HG02623 (cell line): ENCODE data around the gene DHRS4.
"Not testable (repeated sequence)": the region's sequence is repeated elsewhere in the genome, so short reads cannot be mapped to it uniquely, and the experiment has no call there.

ENCODE experiments used
- ATAC-seq: cut with Tn5 transposase; IDR thresholded peaks from one replicate; pipeline ENCODE4 v1.9.1; 2021; ENCODE audit warnings: moderate library complexity; ENCODE audit not compliant: unreplicated experiment

The DHRS4 gene

DNA sequence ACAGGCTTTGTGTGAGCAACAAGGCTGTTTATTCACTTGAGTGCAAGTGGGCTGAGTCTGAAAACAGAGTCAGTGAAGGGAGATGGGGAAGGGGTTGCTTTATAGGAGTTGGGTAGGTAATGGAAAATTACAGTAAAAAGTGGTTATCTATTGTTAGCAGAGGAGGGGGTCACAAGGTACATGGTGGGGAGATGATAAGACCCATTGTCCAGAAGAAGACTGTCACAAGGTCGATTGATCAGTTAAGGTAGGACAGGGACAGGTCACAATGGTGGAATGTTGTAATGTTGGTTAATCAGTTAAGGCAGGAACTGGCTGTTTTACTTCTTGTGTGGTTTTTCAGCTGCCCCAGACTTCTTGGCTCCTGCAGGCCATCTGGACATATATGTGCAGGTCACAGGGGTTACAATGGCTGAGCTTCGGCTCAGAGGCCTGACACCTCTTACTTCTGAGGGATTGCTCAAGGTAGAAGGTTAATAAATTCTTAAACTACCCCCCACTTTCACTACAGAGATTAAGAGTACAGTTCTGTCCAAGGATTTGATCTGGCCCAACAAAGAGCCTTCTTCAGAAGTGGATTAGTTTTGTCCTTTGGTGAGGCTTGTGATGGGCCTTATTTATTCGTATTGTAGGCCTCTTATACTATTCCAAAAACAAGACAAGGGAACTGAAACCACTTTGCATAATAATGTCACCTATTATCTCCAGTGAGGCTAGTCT lies 13.8 kb upstream of the DHRS4 start:
- ATAC-seq = no peak

DNA sequence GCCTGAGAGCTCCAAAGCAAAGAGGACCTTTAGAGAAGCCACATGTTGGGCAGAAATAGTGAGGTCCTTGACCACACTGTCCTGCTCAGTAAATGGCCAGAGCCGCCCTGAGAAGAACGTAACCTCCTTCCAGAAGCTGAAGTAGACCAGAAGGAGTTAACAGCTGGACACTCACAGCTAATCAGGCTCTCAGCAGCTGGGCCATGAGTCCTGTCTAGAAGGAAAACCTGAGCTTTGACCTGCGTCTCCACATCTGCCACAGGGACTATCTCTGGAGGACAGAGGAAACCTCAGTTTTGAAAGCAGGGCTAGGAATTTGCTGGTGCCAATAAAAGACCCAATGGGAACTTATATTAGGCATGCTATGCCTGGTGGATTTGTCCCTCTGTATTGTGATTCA lies 12.3 kb upstream of the DHRS4 start:
- no peak for ATAC-seq

DNA sequence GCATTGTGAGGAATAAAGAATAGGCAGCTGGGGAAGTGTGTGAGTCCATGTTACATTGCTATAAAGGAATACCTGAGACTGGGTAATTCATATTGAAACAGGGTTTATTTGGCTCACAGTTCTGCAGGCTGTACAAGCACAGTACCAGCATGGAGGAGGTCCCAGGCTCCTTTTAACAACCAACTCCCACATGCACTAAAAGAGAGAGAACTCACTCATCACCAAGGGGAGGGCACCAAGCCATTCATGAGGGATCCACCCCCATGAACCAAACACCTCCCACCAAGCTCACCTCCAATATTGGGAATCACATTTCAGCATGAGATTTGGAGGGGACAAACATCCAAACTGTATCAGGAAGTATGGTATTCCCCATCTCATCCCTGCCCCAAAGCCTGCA lies 11.9 kb upstream of the DHRS4 start:
- ATAC-seq = no peak

DNA sequence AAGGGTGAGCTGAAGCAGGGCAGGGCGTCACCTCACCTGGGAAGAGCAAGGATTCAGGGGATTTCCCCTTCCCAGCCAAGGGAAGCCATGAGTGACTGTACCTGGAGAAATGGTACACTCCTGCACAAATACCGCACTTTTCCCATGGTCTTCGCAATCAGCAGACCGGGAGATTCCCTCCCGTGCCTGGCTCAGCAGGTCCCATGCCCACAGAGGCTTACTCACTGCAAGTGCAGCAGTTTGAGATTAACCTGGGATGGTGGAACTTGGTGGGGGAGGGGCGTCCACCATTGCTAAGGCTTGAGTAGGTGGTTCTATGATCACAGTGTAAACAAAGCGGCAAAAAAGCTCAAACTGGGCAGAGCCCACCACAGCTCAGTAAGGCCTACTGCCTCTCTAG lies 11.0 kb upstream of the DHRS4 start:
- no peak for ATAC-seq

DNA sequence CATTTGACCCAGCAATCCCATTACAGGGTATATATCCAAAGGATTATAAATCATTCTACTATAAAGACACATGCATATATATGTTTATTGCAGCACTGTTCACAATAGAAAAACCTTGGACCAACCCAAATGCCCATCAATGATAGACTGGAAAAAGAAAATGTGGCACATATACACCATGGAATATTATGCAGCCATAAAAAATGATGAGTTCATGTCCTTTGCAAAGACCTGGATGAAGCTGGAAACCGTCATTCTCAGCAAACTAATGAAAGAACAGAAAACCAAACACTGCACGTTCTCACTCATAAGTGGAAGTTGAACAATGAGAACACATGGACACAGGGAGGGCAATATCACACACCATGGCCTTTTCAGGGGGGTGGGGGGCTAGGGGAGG lies 4.5 kb upstream of the DHRS4 start:
- ATAC-seq = not testable (repeated sequence)

DNA sequence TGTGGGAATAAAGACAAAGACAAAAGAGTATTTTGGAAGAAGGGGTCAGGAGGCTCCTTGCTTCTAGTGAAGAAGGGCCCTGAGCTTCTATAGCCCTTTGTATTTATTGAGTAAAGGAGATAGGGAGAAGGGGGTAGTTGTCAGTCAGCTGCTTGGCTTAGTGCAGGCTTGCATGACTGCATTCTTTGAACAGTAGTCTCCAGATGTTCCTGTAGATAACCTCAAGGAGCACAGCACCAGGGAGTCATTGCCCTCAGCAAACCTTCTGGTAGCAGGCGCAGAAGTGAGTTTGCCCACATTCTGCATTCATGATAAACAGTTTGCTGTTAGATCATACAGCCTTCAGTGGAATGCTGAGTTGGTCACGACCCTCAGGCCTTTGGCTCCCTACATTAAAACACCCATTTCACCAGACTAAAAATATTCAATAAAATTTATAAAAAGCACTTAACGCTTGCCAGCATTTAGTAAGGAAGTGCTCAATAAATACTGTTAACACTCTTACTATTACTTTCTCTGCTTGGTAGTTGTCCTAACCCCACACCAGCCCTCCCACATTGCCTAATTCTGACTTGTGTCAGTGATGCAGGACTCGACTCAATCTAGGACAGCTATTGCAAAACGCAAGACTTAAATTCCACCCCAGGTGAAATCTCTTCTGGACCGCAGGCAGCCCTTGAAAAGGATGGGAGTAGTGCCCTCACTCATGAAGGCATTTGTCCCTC lies 3.0 kb upstream of the DHRS4 start:
- no peak for ATAC-seq

DNA sequence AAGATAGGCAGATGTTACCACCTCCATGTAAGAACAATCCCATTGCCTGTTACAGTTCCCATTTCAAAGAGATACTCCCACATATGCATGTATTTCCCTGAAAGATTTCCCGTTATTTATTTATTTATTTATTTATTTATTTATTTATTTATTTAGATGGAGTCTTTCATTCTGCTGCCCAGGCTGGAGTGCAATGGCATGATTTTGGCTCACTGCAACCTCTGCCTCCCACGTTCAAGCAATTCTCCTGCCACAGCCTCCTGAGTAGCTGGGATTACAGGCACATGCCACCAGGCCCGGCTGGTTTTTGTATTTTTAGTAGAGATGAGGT lies 2.5 kb upstream of the DHRS4 start:
- not testable (repeated sequence) for ATAC-seq

DNA sequence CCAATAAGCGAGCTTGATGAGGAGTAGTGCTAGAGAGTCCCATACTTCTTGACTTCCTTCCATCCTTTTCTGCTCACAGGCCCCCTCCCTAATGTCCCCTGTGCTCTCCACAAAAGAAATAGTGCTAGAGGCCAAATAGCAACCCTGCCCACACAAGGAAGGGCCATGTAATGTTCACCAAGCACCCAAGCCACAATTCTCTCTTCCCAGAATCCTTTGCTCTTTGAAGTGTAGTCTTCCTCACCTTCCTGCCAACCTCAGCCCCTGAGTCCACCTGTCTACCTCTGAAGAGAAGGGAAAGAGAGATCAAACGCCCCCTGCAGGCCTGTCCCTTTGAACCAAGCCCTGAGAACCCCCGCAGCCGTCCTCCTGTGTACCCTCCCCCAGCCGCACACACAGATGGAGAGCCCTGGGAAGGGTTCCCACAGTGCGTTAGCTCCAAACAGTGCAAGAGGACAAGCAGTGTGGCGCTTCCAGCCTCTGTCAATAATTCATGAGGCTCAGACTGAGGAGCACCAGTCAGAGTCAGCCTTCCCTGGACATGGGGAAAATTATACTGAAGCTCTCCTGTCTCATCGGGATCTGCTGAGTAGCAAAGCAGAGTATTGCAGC lies 1.9 kb upstream of the DHRS4 start:
- no peak for ATAC-seq

DNA sequence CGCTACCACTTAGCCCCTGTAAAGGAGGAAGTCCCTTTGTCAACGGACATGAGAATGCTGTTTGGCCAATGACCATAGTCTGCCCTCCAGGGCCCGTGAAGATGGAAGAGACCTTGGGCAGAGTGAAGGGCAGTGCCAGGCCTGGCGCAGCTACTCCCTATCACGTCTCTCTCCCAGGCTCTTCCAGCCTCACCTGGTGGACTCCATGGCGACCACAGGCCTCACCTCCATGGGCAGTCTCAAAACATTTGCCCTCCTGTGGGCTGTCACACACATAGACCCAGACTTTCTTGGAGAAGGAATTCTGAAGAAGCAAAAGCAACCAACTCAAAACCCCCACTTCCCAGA lies 480 bp upstream of the DHRS4 start:
- ATAC-seq = not testable (repeated sequence)

DNA sequence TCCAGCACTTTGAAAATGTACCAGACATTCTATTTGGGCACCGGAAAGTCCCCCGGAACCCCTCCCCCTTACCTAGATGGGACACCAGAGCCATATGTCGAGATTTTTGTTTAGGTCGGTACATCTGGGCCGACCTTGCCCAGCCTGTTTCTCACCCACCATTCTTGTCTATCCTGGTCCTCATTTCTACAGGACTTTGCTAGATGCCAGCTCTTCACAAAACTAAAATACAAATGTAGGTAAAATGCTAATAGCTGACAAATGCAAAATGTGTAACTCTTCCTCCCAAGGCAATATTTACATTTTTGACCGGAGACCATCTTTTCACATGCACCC lies 677 bp downstream of the DHRS4 start:
- peak; percentile 13 for ATAC-seq

DNA sequence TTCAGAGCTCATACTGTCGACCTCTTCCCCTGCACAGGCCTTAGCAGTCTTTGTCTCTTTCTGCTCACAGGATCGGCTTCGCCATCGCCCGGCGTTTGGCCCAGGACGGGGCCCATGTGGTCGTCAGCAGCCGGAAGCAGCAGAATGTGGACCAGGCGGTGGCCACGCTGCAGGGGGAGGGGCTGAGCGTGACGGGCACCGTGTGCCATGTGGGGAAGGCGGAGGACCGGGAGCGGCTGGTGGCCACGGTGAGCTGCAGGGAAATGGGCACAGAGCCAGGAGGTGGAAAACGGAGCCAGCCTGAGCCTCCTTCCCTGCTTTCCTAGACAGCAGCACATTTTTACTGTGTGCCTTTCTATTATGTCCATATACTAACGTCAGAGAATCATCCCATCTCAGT lies 1.4 kb downstream of the DHRS4 start:
- not testable (repeated sequence) for ATAC-seq

DNA sequence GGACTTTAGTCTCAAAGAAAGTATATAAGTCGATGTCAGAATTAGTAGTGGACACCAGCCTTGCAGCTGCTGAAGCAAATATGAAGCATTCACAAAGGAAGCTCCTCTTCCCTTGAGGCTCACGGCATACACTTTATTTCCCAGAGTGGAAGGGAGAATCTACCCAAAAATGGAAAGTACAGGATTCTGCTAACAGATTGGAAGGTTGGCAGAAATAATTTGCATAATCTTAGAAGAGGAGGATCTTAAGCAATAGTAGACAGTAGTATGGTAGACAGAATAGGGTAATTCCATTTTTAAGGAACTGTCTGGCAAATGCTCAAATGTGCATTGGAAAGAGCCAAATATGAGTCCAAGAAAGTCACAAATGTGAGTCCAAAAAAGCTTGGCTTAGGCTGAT lies 2.2 kb downstream of the DHRS4 start:
- not testable (repeated sequence) for ATAC-seq

DNA sequence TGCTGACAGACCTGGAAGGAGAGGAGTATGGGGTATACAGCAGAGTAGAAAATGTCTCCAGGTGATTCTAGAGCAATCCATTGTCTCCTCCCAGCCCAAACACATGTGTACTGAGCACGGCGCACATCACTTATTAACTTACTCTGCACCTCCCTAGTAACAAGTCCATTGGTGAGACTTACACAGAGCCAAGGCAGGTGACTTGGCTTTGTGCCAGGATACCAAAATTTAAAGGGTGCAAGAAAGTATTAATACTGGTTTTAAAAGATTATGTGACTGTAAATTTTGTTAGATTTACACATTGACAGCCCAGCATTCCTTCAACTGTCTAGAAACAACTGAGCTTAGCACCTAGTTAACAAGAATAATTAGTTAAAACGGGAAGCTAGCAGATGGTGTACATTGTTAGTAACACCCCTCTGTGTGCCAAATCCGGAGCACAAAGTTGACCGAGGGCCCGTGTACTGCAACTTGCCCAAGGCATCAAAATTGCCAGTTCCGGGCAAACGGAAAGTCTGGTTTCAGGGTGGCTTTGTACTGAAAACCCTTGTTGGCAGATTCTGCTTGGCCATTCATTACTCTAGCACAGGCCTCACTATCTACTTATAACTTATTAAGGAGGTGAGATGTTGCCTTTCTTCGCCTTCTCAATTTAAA lies 4.5 kb downstream of the DHRS4 start:
- not testable (repeated sequence) for ATAC-seq

DNA sequence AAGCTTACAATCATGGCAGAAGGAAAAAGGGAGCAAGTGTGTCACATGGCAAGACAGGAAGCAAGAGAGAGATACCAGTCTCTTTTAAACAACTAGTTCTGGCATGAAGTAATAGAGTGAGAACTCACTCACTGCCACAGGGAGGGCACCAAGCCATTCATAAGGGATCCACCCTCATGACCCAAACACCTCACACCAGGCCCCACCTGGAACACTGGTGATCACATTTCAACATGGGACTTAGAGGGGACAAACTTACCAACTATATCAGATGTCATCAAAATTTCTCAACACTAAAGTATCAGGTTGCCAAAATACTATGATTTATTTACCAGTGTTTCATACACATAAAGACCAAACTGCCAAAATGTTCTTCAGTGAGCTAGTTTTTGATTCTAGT lies 7.3 kb downstream of the DHRS4 start:
- not testable (repeated sequence) for ATAC-seq

DNA sequence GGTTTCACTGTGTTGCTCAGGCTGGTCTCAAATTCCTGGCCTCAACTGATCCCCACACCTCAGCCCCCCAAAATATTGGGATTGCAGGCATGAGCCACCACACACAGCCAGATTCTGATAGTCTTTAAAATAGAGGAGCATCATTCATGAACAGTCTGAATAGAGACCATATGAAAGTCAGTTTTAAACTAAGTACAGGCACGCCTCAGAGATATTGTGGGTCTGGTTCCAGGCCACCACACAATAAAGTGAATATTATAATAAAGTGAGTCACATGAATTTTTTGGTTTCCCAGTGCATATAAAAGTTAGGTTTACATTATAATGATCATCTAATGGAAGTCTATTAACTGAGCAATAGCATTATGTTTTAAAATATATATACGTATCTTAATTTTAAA lies 8.1 kb downstream of the DHRS4 start:
- not testable (repeated sequence) for ATAC-seq

DNA sequence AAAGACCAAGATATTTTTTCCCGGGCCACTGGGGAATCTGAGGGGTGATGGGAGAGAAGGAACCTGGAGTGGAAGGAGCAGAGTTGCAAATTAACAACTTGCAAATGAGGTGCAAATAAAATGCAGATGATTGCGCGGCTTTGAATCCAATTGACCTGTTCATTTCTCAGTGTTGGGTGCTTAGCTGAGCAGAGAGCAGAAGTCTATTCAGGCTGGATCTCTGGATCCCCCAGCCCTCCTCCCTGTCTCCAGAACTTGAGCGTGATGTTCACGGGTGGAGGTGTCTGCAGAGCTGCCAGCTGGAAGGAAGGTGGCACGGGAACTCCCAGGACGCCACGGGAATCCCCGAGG lies 15.5 kb downstream of the DHRS4 start:
- ATAC-seq = not testable (repeated sequence)

DNA sequence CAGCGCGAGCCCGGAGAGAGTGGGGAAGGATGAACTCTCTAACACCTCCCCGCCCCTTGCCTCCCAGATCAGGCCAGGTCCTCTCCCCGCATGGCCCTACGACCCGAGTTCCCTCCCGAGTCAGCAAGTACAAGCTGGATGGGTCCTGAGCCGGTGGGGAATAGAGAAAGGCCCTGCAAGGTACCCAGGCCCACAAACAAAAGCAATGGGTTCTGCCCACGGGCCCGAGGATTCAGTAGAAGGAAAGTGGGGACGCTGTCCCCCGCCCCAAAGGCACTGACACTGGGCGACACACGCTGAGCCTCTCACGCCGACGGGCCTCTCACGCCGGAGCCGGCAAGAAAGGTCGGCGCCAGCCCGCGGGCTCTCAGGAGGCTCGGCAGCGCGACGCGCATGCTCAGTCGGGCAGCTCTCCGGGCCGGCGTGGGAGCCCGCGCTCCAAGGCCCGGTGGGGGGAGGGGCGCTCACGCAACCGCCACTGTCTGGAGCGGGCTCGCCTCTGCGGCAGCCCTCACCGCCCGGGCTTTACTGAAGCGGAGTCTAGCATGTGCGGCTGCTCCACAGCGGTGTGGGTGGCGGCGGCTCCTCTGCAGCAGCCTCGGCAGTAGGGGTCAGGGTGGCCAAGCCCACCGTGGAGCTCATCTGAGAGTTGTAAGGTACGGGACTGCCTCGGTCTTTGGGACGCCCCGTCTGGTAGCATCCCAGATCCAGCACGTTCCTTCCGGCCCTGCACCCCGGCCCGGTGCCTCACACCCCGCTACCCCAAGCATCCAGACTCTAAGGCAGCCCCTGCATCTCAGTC lies 16.1 kb downstream of the DHRS4 start:
- ATAC-seq = peak; percentile 54

DNA sequence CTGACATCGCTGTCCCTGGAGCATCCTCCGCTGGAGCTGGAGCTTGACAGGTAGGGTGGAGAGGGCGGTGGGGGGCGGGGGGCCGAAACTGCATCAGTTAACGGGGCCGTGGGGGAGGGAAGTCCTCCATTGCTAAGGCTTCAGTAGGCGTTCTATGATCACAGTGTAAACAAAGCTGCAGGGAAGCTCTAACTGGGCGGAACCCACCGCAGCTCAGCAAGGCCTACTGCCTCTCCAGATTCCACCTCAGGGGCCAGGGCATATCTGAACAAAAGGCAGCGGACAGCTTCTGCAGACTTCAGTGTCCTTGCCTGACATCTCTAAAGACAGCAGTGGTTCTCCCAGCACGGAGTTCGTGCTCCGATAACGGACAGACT lies 16.7 kb downstream of the DHRS4 start:
- ATAC-seq = not testable (repeated sequence)

DNA sequence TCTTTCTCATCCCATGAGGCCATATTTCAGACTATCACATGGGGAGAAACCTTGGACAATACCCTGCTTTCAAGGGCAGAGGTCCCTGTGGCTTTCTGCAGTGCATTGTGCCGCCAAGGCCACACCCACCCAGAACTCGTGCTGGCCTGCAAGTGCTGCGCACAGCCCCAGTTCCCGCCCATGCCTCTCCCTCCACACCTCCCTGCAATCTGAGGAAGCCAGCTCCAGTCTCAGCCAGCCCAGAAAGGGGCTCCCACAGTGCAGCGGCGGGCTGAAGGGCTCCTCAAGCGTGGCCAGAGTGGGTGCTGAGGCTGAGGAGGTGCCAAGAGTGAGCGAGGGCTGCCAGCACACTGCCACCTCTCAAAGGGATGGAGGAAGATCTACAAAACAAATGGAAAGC lies 19.6 kb downstream of the DHRS4 start:
- not testable (repeated sequence) for ATAC-seq

DNA sequence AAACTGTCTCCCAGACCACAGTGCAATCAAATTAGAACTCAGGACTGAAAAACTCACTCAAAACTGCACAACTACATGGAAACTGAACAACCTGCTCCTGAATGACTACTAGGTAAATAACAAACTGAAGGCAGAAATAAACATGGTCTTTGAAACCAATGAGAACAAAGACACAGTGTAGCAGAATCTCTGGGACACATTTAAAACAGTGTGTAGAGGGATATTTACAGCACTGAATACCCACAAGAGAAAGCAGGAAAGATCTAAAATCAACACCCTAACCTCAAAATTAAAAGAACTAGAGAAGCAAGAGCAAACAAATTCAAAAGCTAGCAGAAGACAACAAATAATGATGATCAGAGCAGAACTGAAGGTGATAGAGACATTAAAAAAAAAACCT lies 20.5 kb downstream of the DHRS4 start:
- not testable (repeated sequence) for ATAC-seq

DNA sequence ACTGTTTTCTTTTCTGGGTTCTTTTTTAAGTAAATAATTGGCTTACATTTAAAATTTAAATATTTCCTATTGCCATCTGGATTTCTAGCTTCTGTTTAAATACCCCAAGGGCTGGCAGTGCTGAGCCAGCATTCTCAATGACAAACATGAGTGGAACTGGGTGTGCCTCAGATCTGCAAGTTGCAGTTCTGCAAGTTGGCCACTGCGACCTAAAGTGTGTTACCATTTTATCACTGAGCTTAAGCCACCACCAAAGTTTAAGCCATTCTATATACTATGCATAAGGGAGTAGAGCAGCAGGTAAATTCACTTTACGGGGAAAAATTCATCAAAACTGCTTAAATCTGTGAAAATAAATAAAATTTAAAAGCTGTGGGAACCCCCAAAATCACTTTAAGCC lies 23.6 kb downstream of the DHRS4 start:
- ATAC-seq = not testable (repeated sequence)
